Measurements from ENCODE around the gene NFASC. TPM values are rescaled to one million over a fixed set of nuclear protein-coding genes. Genes with fewer than 3 reads are reported as not detected.

NFASC gene
- total RNA-seq, 1 experiment from 2014 or later: 72.0 TPM

DNA sequence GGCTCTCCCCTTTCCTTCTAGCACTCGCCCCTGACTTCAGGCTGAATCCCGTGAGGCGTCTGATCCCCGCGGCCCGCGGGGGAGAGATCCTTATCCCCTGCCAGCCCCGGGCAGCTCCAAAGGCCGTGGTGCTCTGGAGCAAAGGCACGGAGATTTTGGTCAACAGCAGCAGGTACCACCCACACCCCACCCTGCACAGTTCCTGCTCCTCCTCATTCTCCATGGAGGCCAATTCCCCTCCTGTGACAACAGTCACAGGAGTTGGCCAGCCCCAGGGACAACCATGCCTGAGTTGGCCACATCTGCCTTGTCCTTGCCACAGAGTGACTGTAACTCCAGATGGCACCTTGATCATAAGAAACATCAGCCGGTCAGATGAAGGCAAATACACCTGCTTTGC is 193.6 kb downstream of the NFASC start:
- Histone ChIP-seq H3K27ac (no peak overlapping the region), H3K4me3 (no peak overlapping the region), H3K9me3 (replicated peaks) (no peaks in the 10 kb centered on the region), H3K4me1 (peaks cover 4% of the 10 kb centered on the region; the same call in 1 of the 2 replicates), H3K27me3 (peaks cover 5% of the 10 kb centered on the region; the same call in 1 of the 2 replicates), H3K36me3 (no peaks in the 10 kb centered on the region)
- DNase-seq: no peak

DNA sequence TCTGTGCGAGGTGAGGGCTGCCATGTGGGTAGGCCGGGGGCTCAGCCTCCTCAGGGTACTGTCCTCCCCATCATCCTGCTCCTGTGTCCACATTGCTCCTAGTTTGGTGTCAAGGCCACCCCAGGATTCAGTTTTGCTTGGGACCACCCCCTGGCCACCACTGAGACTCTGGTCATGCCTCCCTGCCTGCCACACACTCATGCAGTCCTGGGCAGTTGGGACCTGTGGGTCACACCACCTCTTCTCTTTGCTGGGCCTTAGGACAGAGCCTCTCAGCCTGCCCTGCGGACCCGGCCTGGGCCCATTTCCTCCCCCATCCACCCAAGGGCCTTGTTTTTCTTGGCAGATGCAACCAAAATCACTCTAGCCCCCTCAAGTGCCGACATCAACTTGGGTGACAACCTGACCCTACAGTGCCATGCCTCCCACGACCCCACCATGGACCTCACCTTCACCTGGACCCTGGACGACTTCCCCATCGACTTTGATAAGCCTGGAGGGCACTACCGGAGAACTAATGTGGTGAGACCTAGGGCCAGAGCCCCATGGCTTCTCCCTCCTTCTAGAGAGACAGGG is 194.2 kb downstream of the NFASC start:
- Histone ChIP-seq H3K9me3 (replicated peaks) (no peaks in the 10 kb centered on the region), H3K36me3 (no peaks in the 10 kb centered on the region), H3K27me3 (peaks cover 5% of the 10 kb centered on the region; the same call in 1 of the 2 replicates), H3K4me3 (no peak overlapping the region), H3K4me1 (peaks cover 4% of the 10 kb centered on the region; the same call in 1 of the 2 replicates), H3K27ac (no peak overlapping the region)
- no peak for DNase-seq

DNA sequence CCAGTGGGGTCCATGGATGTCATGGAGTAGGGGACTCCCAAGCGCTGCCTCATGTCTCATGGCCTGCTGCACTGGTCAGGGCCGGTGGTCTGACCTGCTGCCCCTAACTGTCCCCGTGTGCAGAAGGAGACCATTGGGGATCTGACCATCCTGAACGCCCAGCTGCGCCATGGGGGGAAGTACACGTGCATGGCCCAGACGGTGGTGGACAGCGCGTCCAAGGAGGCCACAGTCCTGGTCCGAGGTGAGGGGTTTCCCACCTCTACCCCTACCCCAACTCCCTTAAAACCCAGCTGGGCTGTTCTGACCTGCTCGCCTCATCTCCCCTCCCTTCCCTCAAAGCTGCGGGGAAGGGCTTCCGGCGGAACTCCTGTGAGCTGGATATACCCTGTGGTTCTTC is 195.0 kb downstream of the NFASC start:
- 0 out of 2 replicates have a peak, but pooled peaks cover 5% of the 10 kb centered on the region for H3K27me3 ChIP-seq
- DNase-seq: no peak

DNA sequence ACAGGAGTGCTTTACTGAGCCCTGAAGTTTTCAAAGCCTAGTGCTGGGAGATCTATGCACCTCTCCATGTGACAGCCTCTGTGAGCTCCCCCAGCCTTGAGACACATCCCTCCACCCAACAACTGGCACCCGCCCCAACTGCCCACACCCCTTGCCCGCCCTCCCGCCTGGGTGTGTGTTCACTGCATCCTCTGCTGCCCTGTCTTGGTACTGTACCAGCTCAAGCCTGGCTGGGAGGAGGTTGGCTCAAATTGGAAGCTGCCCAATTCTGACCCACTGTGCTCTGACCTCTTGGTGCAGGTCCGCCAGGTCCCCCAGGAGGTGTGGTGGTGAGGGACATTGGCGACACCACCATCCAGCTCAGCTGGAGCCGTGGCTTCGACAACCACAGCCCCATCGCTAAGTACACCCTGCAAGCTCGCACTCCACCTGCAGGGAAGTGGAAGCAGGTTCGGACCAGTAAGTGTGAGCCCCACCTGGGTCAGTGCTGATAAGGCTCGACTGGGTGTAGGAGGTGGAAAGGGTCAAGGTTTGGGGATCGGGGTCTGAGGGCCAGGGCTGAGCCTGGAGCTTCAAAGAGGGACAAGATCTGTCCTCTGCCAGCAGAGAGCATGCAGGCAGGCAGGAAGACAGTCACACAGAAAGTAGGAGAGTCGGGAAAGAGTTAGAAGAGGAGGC is 195.6 kb downstream of the NFASC start:
- H3K9me3 ChIP-seq (replicated peaks): no peaks in the 10 kb centered on the region
- no peaks in the 10 kb centered on the region for H3K36me3 ChIP-seq
- H3K27ac ChIP-seq: no peak overlapping the region
- H3K4me1 ChIP-seq: peaks cover 4% of the 10 kb centered on the region; the same call in 1 of the 2 replicates
- H3K4me3 ChIP-seq: no peak overlapping the region
- H3K27me3 ChIP-seq: 0 out of 2 replicates have a peak, but pooled peaks cover 5% of the 10 kb centered on the region
- no peak for DNase-seq

More for the DNA sequence above, 195.0 kb downstream of the NFASC start:
- Histone ChIP-seq H3K36me3 (no peaks in the 10 kb centered on the region), H3K4me3 (no peak overlapping the region), H3K27ac (no peak overlapping the region), H3K9me3 (replicated peaks) (no peaks in the 10 kb centered on the region), H3K4me1 (peaks cover 4% of the 10 kb centered on the region; the same call in 1 of the 2 replicates)

DNA sequence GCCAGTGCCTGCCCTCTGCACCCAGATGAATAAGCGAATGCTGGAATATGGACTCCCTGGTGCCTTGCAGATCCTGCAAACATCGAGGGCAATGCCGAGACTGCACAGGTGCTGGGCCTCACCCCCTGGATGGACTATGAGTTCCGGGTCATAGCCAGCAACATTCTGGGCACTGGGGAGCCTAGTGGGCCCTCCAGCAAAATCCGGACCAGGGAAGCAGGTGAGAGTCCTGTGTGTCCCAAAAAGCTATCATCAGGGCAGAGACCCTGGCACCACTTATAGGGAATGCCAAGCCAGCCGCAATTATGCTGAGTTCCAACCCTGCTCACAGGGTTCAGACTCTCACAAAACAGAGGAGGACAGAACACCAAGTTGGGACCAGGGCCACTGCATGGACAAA is 196.4 kb downstream of the NFASC start:
- Histone ChIP-seq H3K4me3 (no peak overlapping the region), H3K27me3 (0 out of 2 replicates have a peak, but pooled peaks cover 5% of the 10 kb centered on the region), H3K27ac (no peak overlapping the region), H3K36me3 (no peaks in the 10 kb centered on the region), H3K4me1 (peaks cover 4% of the 10 kb centered on the region; the same call in 1 of the 2 replicates), H3K9me3 (replicated peaks) (no peaks in the 10 kb centered on the region)
- no peak for DNase-seq

DNA sequence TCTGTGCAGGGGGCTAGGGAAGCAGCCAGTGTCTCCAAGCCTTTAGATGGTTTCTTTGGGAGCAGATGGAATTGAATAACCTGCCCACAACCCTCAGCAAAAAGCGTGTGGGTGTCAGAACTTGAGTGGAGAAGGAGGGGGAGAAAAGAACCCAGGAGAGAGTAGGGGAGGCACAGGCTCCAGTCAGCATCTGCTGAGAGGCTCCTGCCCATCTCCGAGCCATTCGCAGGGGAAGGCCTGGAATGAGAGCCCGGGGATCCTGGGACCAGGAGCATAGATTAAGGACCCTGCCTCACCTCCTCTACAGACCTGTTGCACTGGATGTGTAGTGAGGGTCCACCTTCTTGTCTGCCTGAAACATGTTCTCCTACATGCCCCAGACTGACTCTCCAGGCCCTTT is 197.3 kb downstream of the NFASC start:
- Histone ChIP-seq H3K9me3 (replicated peaks) (no peaks in the 10 kb centered on the region), H3K4me1 (peaks cover 4% of the 10 kb centered on the region; the same call in 1 of the 2 replicates), H3K27ac (no peak overlapping the region), H3K36me3 (no peaks in the 10 kb centered on the region), H3K4me3 (no peak overlapping the region), H3K27me3 (no peaks in the 10 kb centered on the region)
- no peak for DNase-seq

DNA sequence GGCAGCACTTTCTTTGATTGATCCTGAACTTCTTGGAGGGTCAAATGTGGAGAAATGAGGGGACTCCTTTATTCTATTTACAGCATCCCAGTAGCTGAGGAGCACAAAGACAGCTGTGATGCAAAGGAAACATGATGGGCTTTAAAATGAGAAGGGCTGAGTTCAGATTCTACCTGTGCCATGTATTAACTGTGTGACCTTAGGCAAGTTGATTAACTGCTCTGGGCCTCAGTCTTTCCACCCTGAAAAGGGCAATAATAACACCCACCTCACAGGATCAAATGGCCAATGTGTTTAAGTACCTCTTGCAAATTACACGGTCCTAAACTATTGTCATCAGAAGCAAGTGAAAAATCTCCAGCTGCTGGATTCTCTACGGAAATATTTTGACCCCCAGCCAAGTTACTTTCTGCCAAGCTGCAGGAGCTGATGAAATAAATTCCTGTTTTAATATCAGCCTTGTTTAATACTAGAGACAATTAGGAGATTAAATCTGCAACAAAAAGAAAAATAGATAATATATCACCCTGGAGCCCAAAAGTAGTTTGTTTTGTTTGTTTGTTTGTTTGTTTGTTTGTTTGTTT is 197.9 kb downstream of the NFASC start:
- peak in 1 of 2 experiments; percentile 41 for DNase-seq
- Histone ChIP-seq H3K27me3 (no peaks in the 10 kb centered on the region), H3K36me3 (no peaks in the 10 kb centered on the region), H3K4me3 (no peak overlapping the region), H3K4me1 (peaks cover 4% of the 10 kb centered on the region; the same call in 1 of the 2 replicates), H3K27ac (no peak overlapping the region), H3K9me3 (replicated peaks) (no peaks in the 10 kb centered on the region)

DNA sequence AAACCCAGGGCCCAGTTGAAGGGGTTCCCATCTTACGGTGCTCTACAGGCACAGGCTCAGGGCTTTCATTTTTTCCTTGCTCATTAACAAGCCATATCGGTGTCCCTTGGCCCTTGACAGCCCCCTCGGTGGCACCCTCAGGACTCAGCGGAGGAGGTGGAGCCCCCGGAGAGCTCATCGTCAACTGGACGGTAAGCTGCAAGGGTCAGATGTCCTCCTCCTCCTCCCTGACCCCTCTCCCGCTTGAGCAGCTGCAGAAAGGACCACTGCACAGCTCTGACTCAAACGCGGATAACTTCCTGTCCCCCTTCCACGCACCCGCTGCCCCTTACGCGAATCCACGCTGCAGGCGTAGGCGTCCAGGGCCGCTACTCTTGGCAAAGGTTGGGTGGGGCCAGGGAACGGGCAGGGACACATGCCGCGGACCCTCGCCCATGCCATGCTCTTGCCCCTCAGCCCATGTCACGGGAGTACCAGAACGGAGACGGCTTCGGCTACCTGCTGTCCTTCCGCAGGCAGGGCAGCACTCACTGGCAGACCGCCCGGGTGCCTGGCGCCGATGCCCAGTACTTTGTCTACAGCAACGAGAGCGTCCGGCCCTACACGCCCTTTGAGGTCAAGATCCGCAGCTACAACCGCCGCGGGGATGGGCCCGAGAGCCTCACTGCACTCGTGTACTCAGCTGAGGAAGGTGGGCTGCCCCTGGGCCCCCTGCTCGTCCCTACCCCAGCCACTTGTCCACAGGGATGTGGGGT is 198.9 kb downstream of the NFASC start:
- Histone ChIP-seq H3K4me1 (peaks cover 4% of the 10 kb centered on the region; the same call in 1 of the 2 replicates), H3K36me3 (no peaks in the 10 kb centered on the region), H3K27ac (no peak overlapping the region), H3K9me3 (replicated peaks) (no peaks in the 10 kb centered on the region), H3K27me3 (no peaks in the 10 kb centered on the region), H3K4me3 (no peak overlapping the region)
- DNase-seq: peak; percentile 40

DNA sequence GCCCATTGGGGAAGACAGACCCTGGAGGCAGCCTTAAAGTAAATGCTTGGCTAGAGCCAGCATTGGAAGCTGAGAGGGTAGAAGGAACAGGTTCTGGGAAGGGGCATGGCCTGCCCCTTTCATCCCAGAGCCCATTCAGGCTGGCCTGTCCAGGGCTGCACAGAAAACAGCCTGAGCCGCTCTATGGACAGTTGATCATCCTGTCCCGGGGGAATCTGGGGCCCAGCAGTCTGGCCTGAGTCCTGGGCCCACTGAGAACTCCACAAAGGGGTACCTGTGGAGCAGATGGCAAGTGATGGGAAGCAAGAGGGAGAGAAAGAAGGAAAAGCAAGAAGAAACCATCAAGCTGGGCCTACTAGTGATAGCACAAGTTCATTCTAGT is 200.4 kb downstream of the NFASC start:
- no peaks in the 10 kb centered on the region for H3K27me3 ChIP-seq
- no peak overlapping the region for H3K4me3 ChIP-seq
- H3K9me3 ChIP-seq (replicated peaks): no peaks in the 10 kb centered on the region
- H3K36me3 ChIP-seq: no peaks in the 10 kb centered on the region
- H3K4me1 ChIP-seq: peaks cover 8% of the 10 kb centered on the region
- DNase-seq: no peak
- no peak overlapping the region for H3K27ac ChIP-seq

DNA sequence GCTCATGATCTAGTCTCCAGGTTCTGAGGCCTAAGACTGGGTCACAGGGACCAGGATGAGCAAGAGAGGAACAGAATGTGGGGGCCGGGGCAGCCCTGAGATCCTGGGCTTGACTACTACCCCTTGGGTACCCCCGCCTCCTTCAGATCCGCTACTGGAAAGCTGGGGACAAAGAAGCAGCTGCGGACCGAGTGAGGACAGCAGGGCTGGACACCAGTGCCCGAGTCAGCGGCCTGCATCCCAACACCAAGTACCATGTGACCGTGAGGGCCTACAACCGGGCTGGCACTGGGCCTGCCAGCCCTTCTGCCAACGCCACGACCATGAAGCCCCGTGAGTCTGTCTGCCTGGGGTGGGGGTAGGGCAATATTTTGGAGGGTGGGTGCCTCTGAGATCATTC is 201.1 kb downstream of the NFASC start:
- Histone ChIP-seq H3K36me3 (no peaks in the 10 kb centered on the region), H3K4me1 (peaks cover 15% of the 10 kb centered on the region), H3K9me3 (replicated peaks) (no peaks in the 10 kb centered on the region), H3K27me3 (no peaks in the 10 kb centered on the region), H3K4me3 (no peak overlapping the region), H3K27ac (no peak overlapping the region)
- DNase-seq: no peak

DNA sequence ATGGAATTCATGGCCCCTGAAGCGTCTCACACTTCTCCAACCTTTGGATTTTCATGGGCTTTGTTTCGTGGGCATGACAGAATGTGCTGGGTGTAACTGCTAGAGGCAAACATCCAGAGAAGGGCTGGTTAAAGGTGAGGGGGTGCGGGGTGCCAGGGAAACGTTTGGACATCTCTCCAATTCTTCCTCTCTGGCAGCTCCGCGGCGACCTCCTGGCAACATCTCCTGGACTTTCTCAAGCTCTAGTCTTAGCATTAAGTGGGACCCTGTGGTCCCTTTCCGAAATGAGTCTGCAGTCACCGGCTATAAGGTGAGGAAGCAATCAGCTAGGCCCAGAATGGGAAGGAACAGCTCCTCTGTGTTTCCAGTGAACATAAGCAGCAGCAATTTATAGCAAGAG is 201.6 kb downstream of the NFASC start:
- no peak for DNase-seq
- no peak overlapping the region for H3K27ac ChIP-seq
- H3K36me3 ChIP-seq: no peaks in the 10 kb centered on the region
- H3K4me1 ChIP-seq: peaks cover 20% of the 10 kb centered on the region
- H3K9me3 ChIP-seq (replicated peaks): no peaks in the 10 kb centered on the region
- no peak overlapping the region for H3K4me3 ChIP-seq
- no peaks in the 10 kb centered on the region for H3K27me3 ChIP-seq

Other genes starting within 250 kb of the NFASC start
- gene LRRN2, start 185.1 kb upstream of the NFASC start, total RNA-seq (2014; rRNA removed; shearing (Covaris generic)): not detected in 2 replicates
- 0.08 and 0.36 TPM in 2 replicates for gene CNTN2, start 172.3 kb downstream of the NFASC start, total RNA-seq (2014; rRNA removed; shearing (Covaris generic))
- gene TMEM81, start 213.6 kb downstream of the NFASC start, total RNA-seq (2014; rRNA removed; shearing (Covaris generic)): 3.9 and 4.5 TPM in 2 replicates

All from SJCRH30 (cell line).